ENCODE data around the gene THNSL1. TPM values are rescaled to one million over a fixed set of nuclear protein-coding genes. Genes with fewer than 3 reads are reported as not detected.

THNSL1 gene
- total and polyA plus RNA-seq, 9 of the 15 experiments (the other 6 are each of a cell fraction or from before 2014, with no cell fraction given) = 4.5 to 8.6 (median 6.3) TPM

DNA sequence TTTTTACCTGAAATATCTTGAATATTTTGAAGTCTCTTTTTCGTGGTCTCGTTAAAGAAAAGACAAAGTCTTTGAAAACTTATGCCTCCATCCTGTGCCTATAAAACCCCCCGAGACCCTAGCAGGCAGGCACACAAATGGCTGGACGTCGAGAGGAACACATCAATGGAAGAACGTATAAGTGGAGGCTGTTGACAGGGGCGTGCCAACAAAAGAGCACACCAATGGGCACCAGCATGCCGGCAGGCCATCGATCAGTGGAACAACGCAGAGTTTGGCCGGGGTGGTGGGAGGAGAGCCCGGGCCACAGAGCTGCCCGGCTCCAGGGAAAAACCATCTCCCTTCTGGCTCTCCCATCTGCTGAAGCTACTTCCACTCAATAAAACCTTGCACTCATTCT is 25.1 kb upstream of the THNSL1 start (continued):
- TF ChIP-seq ATF3 (IDR thresholded peaks at IDR 0.05) (no peak), ATF3 (CRISPR knock-in tag; conservative IDR thresholded peaks at IDR 0.05) (no peak), ZNF274 (IDR thresholded peaks at IDR 0.05; ENCODE audit: borderline replicate concordance, low read depth, low read length) (no peak), ZNF146 (CRISPR knock-in tag; IDR thresholded peaks at IDR 0.05; ENCODE audit: unreplicated experiment) (no peak), JUN (IDR thresholded peaks at IDR 0.05; ENCODE audit: borderline replicate concordance, low read depth, low read length) (no peak), JUN (CRISPR knock-in tag; IDR thresholded peaks at IDR 0.05; ENCODE audit: borderline replicate concordance) (no peak), TSC22D4 (tag; IDR thresholded peaks at IDR 0.05) (no peak), HMGN3 (IDR thresholded peaks at IDR 0.05; ENCODE audit: borderline replicate concordance, extremely low read depth, insufficient read length, low read depth, low read length) (no peak), SMARCB1 (IDR thresholded peaks at IDR 0.05; ENCODE audit: insufficient read length, low read depth) (no peak), HNRNPLL (IDR thresholded peaks at IDR 0.05; ENCODE audit: low read depth, low read length, poor library complexity, severe bottlenecking) (no peak), ZNF444 (CRISPR knock-in tag; IDR thresholded peaks at IDR 0.05) (no peak)
